ENCODE results near the gene SMIM44. TPM values are rescaled to one million over a fixed set of nuclear protein-coding genes. Genes with fewer than 3 reads are reported as not detected.
"Not testable (repeated sequence)": the region's sequence is repeated elsewhere in the genome, so short reads cannot be mapped to it uniquely, and the experiment has no call there.

Gene SMIM44
- total RNA-seq, 1 donor from 2014 or later = not detected

- DNase-seq (ENCODE audit: low spot score) = peak; percentile 84
Observed at GRCh38 chr19:3458229-3459088, 24.8 kb downstream of the SMIM44 start.

- DNase-seq (ENCODE audit: low spot score) = peak; percentile 86
Observed at GRCh38 chr19:3457528-3458228, 25.6 kb downstream of the SMIM44 start.

- peak; percentile 35 for DNase-seq (ENCODE audit: low spot score)
Observed at GRCh38 chr19:3456925-3457527, 26.2 kb downstream of the SMIM44 start.

GRCh38 chr19:3455960-3456601 is 27.2 kb downstream of the SMIM44 start:
- DNase-seq (ENCODE audit: low spot score) = peak; percentile 40

- no peak for DNase-seq (ENCODE audit: low spot score)
Observed at GRCh38 chr19:3455393-3455955, 27.8 kb downstream of the SMIM44 start.

- DNase-seq (ENCODE audit: low spot score) = no peak
Observed at GRCh38 chr19:3454656-3455392, 28.4 kb downstream of the SMIM44 start.

GRCh38 chr19:3453840-3454239 is 29.4 kb downstream of the SMIM44 start:
- no peak for DNase-seq (ENCODE audit: low spot score)

GRCh38 chr19:3452942-3453214 is 30.4 kb downstream of the SMIM44 start:
- DNase-seq (ENCODE audit: low spot score) = not testable (repeated sequence)

- no peak for DNase-seq (ENCODE audit: low spot score)
Observed at GRCh38 chr19:3452171-3452941, 30.9 kb downstream of the SMIM44 start.

- DNase-seq (ENCODE audit: low spot score) = no peak
Observed at GRCh38 chr19:3451451-3451866, 31.8 kb downstream of the SMIM44 start.

GRCh38 chr19:3450796-3451411 is 32.3 kb downstream of the SMIM44 start:
- peak; percentile 91 for DNase-seq (ENCODE audit: low spot score)

GRCh38 chr19:3448616-3449334 is 34.5 kb downstream of the SMIM44 start:
- DNase-seq (ENCODE audit: low spot score) = no peak

GRCh38 chr19:3446657-3447056 is 36.6 kb downstream of the SMIM44 start:
- not testable (repeated sequence) for DNase-seq (ENCODE audit: low spot score)

- no peak for DNase-seq (ENCODE audit: low spot score)
Observed at GRCh38 chr19:3444695-3445234, 38.5 kb downstream of the SMIM44 start.

- peak; percentile 92 for DNase-seq (ENCODE audit: low spot score)
Observed at GRCh38 chr19:3443840-3444694, 39.2 kb downstream of the SMIM44 start.

- DNase-seq (ENCODE audit: low spot score) = no peak
Observed at GRCh38 chr19:3442487-3443071, 40.7 kb downstream of the SMIM44 start.

GRCh38 chr19:3441986-3442329 is 41.3 kb downstream of the SMIM44 start:
- DNase-seq (ENCODE audit: low spot score) = no peak
